Measurements from ENCODE around the gene ARL8B.

- TF ChIP-seq EP300 (IDR thresholded peaks at IDR 0.05; ENCODE audit: borderline replicate concordance in 1 of 2, low read depth in 1 of 2, low read length in 1 of 2) (no peak), MAX (IDR thresholded peaks at IDR 0.05; ENCODE audit: low read depth) (no peak), CTCF (IDR thresholded peaks at IDR 0.05) (no peak), ELF1 (IDR thresholded peaks at IDR 0.05) (no peak)
These were observed 64.7 kb downstream of the ARL8B start for GRCh38 chr3:5186858-5187155.
